Immature natural killer cell (primary cell): ENCODE results near the gene SNF8. TPM values are rescaled to one million over a fixed set of nuclear protein-coding genes. Genes with fewer than 3 reads are reported as not detected.

Experiments
- DNase-seq, 3 donors: peaks; one replicate each; pipeline ENCODE4 v3.0.0; 2022; ENCODE audit warnings: mixed read lengths in 1 of 3
- H3K27ac Mint-ChIP-seq, 6 donors: one replicate each; pipeline ENCODE4 v1.8.0; 2020; ENCODE audit warnings: mixed read lengths in 6 of 6, mild to moderate bottlenecking in 5 of 6, inconsistent platforms in 4 of 6, moderate library complexity in 3 of 6
- H3K27me3 Mint-ChIP-seq, 3 donors: one replicate each; pipeline ENCODE4 v1.8.0; 2020 to 2021; ENCODE audit warnings: low read depth in 3 of 3, mild to moderate bottlenecking in 3 of 3, mixed read lengths in 3 of 3, moderate library complexity in 3 of 3, inconsistent platforms in 1 of 3
- H3K36me3 Mint-ChIP-seq, 3 donors: one replicate each; pipeline ENCODE4 v1.8.0; 2020; ENCODE audit warnings: mixed read lengths in 3 of 3, inconsistent platforms in 2 of 3, mild to moderate bottlenecking in 2 of 3
- H3K4me1 Mint-ChIP-seq, 2 donors: one replicate each; pipeline ENCODE4 v1.8.0; 2020; ENCODE audit warnings: inconsistent platforms in 2 of 2, mild to moderate bottlenecking in 2 of 2, mixed read lengths in 2 of 2, moderate library complexity in 1 of 2
- H3K4me3 Mint-ChIP-seq, 5 donors: one replicate each; pipeline ENCODE4 v1.8.0; 2020; ENCODE audit warnings: mild to moderate bottlenecking in 5 of 5, mixed read lengths in 5 of 5, inconsistent platforms in 3 of 5, moderate library complexity in 3 of 5
- H3K9me3 Mint-ChIP-seq, 6 donors: one replicate each; pipeline ENCODE4 v1.8.0; 2020; ENCODE audit warnings: mild to moderate bottlenecking in 6 of 6, mixed read lengths in 6 of 6, inconsistent platforms in 4 of 6, moderate library complexity in 3 of 6
- polyA plus RNA-seq, 3 donors: library from polyadenylated mRNA; unstranded; fragments of 300-500 nt; fragmentation: Illumina TruSeq; gene quantifications; one replicate each; pipeline ENCODE4 v1.2.3, GENCODE V29; 2021

SNF8 gene
- polyA plus RNA-seq, 3 donors from 2014 or later: 143 to 170 (median 148) TPM

- peak overlapping the region in 4 of 6 donors; percentile 50 to 69 (median 64) for H3K27ac Mint-ChIP-seq
- H3K9me3 Mint-ChIP-seq: no peaks in the 10 kb centered on the region
- no peak overlapping the region for H3K4me3 Mint-ChIP-seq
- peaks cover 24 to 46% (median 25%) of the 10 kb centered on the region in 3 donors for H3K36me3 Mint-ChIP-seq
- H3K27me3 Mint-ChIP-seq: peaks cover 0 to 4% (median 2%) of the 10 kb centered on the region in 3 donors
- DNase-seq: no peak
- peaks cover 3 to 11% of the 10 kb centered on the region in 2 donors for H3K4me1 Mint-ChIP-seq
Observed at GRCh38 chr17:48925251-48925990, 19.2 kb downstream of the SNF8 start.

- Mint-ChIP-seq H3K27me3 (no peaks in the 10 kb centered on the region), H3K27ac (peak overlapping the region; percentile 12 to 89 (median 84)), H3K36me3 (peaks cover 16 to 27% (median 22%) of the 10 kb centered on the region in 3 donors), H3K4me1 (peaks cover 37 to 59% of the 10 kb centered on the region in 2 donors), H3K9me3 (no peaks in the 10 kb centered on the region), H3K4me3 (no peak overlapping the region)
- peak in 1 of 3 donors; percentile 19 for DNase-seq
Observed at GRCh38 chr17:48915459-48916282, 29.0 kb downstream of the SNF8 start.

- H3K27me3 Mint-ChIP-seq: peaks cover 3 to 5% (median 4%) of the 10 kb centered on the region in 3 donors
- no peak for DNase-seq
- no peaks in the 10 kb centered on the region for H3K9me3 Mint-ChIP-seq
- H3K4me1 Mint-ChIP-seq: peaks cover 61 to 86% of the 10 kb centered on the region in 2 donors
- peak overlapping the region in 2 of 6 donors; percentile 5 to 24 for H3K27ac Mint-ChIP-seq
- peaks cover 8 to 22% (median 21%) of the 10 kb centered on the region in 3 donors for H3K36me3 Mint-ChIP-seq
- no peak overlapping the region for H3K4me3 Mint-ChIP-seq
Observed at GRCh38 chr17:48912476-48912875, 32.2 kb downstream of the SNF8 start.

- H3K4me1 Mint-ChIP-seq: peaks cover 56 to 73% of the 10 kb centered on the region in 2 donors
- no peaks in the 10 kb centered on the region for H3K9me3 Mint-ChIP-seq
- H3K36me3 Mint-ChIP-seq: peaks cover 5 to 19% (median 18%) of the 10 kb centered on the region in 3 donors
- peaks cover 3 to 5% (median 4%) of the 10 kb centered on the region in 3 donors for H3K27me3 Mint-ChIP-seq
- DNase-seq: no peak
- H3K4me3 Mint-ChIP-seq: peak overlapping the region; percentile 52 to 98 (median 64)
- H3K27ac Mint-ChIP-seq: peak overlapping the region; percentile 78 to 98 (median 94)
Observed at GRCh38 chr17:48910370-48910769, 34.3 kb downstream of the SNF8 start.

GRCh38 chr17:48909783-48910182 lies 34.9 kb downstream of the SNF8 start:
- H3K36me3 Mint-ChIP-seq: peaks cover 4 to 19% (median 17%) of the 10 kb centered on the region in 3 donors
- DNase-seq: no peak
- H3K4me3 Mint-ChIP-seq: peak overlapping the region; percentile 84 to 98 (median 89)
- peaks cover 3 to 5% (median 4%) of the 10 kb centered on the region in 3 donors for H3K27me3 Mint-ChIP-seq
- H3K27ac Mint-ChIP-seq: peak overlapping the region; percentile 94 to 98 (median 96)
- no peaks in the 10 kb centered on the region for H3K9me3 Mint-ChIP-seq
- peaks cover 53 to 67% of the 10 kb centered on the region in 2 donors for H3K4me1 Mint-ChIP-seq

- H3K27ac Mint-ChIP-seq: peak overlapping the region; percentile 94 to 98 (median 96)
- no peaks in the 10 kb centered on the region for H3K9me3 Mint-ChIP-seq
- H3K4me3 Mint-ChIP-seq: peak overlapping the region; percentile 84 to 98 (median 89)
- H3K36me3 Mint-ChIP-seq: peaks cover 0 to 13% (median 12%) of the 10 kb centered on the region in 3 donors
- peak; percentile 67 to 75 (median 68) for DNase-seq
- peaks cover 4 to 6% (median 5%) of the 10 kb centered on the region in 3 donors for H3K27me3 Mint-ChIP-seq
- peaks cover 50 to 58% of the 10 kb centered on the region in 2 donors for H3K4me1 Mint-ChIP-seq
Observed at GRCh38 chr17:48908853-48909394, 35.7 kb downstream of the SNF8 start.

- Mint-ChIP-seq H3K4me1 (peaks cover 46 to 52% of the 10 kb centered on the region in 2 donors), H3K27me3 (peaks cover 4 to 6% (median 5%) of the 10 kb centered on the region in 3 donors), H3K27ac (peak within 1 kb of the TSS; percentile 94 to 99 (median 98)), H3K9me3 (no peaks in the 10 kb centered on the region), H3K36me3 (peaks cover 0 to 10% (median 10%) of the 10 kb centered on the region in 3 donors), H3K4me3 (peak within 1 kb of the TSS; percentile 94 to 98 (median 97))
- peak; percentile 81 to 87 (median 86) for DNase-seq
Observed at GRCh38 chr17:48908047-48908843, 36.4 kb downstream of the SNF8 start, which contains the start of gene UBE2Z. Gene UBE2Z (plus strand): TSS chr17:48908407. CDS start chr17:48908504, 97 bp downstream.

GRCh38 chr17:48907713-48908046 lies 37.0 kb downstream of the SNF8 start:
- no peak for DNase-seq
- Mint-ChIP-seq H3K9me3 (no peaks in the 10 kb centered on the region), H3K4me1 (peaks cover 42 to 47% of the 10 kb centered on the region in 2 donors), H3K27me3 (peaks cover 5 to 6% (median 5%) of the 10 kb centered on the region in 3 donors), H3K4me3 (peak overlapping the region; percentile 94 to 98 (median 97)), H3K27ac (peak overlapping the region; percentile 94 to 99 (median 98)), H3K36me3 (peaks cover 0 to 10% (median 7%) of the 10 kb centered on the region in 3 donors)

- Mint-ChIP-seq H3K4me1 (peaks cover 29 to 31% of the 10 kb centered on the region in 2 donors), H3K4me3 (peak overlapping the region in 1 of 5 donors; percentile 59), H3K9me3 (no peaks in the 10 kb centered on the region), H3K36me3 (no peaks in the 10 kb centered on the region), H3K27ac (no peak overlapping the region), H3K27me3 (peaks cover 5 to 6% (median 5%) of the 10 kb centered on the region in 3 donors)
- DNase-seq: no peak
Observed at GRCh38 chr17:48905987-48906515, 38.6 kb downstream of the SNF8 start.

- DNase-seq: no peak
- Mint-ChIP-seq H3K27me3 (peaks cover 5 to 8% (median 5%) of the 10 kb centered on the region in 3 donors), H3K4me3 (no peak overlapping the region), H3K27ac (no peak overlapping the region), H3K9me3 (no peaks in the 10 kb centered on the region), H3K4me1 (peaks cover 13 to 15% of the 10 kb centered on the region in 2 donors), H3K36me3 (no peaks in the 10 kb centered on the region)
Observed at GRCh38 chr17:48904428-48904827, 40.2 kb downstream of the SNF8 start.

- peaks cover 5 to 8% (median 5%) of the 10 kb centered on the region in 3 donors for H3K27me3 Mint-ChIP-seq
- H3K27ac Mint-ChIP-seq: no peak overlapping the region
- H3K4me1 Mint-ChIP-seq: peaks cover 8% of the 10 kb centered on the region in 2 donors
- no peaks in the 10 kb centered on the region for H3K36me3 Mint-ChIP-seq
- no peak overlapping the region for H3K4me3 Mint-ChIP-seq
- H3K9me3 Mint-ChIP-seq: no peaks in the 10 kb centered on the region
- no peak for DNase-seq
Observed at GRCh38 chr17:48903401-48903800, 41.2 kb downstream of the SNF8 start.

- H3K27ac Mint-ChIP-seq: no peak overlapping the region
- no peak for DNase-seq
- H3K4me1 Mint-ChIP-seq: no peaks in the 10 kb centered on the region
- no peaks in the 10 kb centered on the region for H3K9me3 Mint-ChIP-seq
- H3K27me3 Mint-ChIP-seq: peaks cover 0 to 7% (median 2%) of the 10 kb centered on the region in 3 donors
- no peak overlapping the region for H3K4me3 Mint-ChIP-seq
- peaks cover 0 to 4% (median 3%) of the 10 kb centered on the region in 3 donors for H3K36me3 Mint-ChIP-seq
Observed at GRCh38 chr17:48901241-48901640, 43.4 kb downstream of the SNF8 start.
